Measurements from ENCODE around the gene DAPK2. TPM values are rescaled to one million over a fixed set of nuclear protein-coding genes. Genes with fewer than 3 reads are reported as not detected.

The DAPK2 gene
- total RNA-seq, 1 donor from 2014 or later, result 2.0 TPM

- Mint-ChIP-seq H3K9me3 (ENCODE audit: low read depth) (no peaks in the 10 kb centered on the region), H3K27ac (no peak overlapping the region), H3K4me1 (ENCODE audit: low read depth) (no peaks in the 10 kb centered on the region), H3K36me3 (ENCODE audit: insufficient read depth) (no peaks in the 10 kb centered on the region), H3K27me3 (no peaks in the 10 kb centered on the region), H3K4me3 (ENCODE audit: low read depth) (no peak overlapping the region)
- no peak for DNase-seq (ENCODE audit: low spot score, unreplicated experiment)
- no peak for TF ChIP-seq CTCF (IDR thresholded peaks at IDR 0.05; ENCODE audit: unreplicated experiment)
These were observed 64.5 kb downstream of the DAPK2 start for GRCh38 chr15:63981596-63982320.

DNA sequence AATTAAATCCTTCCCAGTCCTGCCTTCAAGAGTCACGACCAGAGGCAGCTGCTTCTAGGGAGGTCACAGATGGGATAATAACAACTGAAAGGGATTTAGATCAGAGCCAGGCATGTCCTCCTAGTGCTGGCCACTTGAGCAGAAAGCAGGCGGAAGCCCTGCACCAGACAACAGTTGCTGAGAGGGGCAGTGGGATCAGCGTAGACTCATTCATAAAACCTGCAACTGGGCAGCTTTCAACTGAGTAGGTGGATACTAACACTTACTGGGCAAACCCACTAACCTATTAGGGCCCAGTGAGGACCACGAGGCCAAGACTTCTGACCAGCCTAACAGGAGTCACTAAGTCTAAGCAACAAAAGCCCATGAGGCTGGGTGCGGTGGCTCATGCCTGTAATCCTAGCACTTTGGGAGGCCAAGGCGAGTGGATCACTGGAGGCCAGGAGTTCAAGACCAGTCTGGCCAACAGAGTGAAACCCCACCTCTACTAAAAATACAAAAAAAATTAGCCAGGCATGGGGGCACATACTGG lies 67.0 kb downstream of the DAPK2 start:
- no peak overlapping the region for H3K27ac Mint-ChIP-seq
- no peaks in the 10 kb centered on the region for H3K27me3 Mint-ChIP-seq
- TF ChIP-seq CTCF (IDR thresholded peaks at IDR 0.05; ENCODE audit: unreplicated experiment), result no peak
- H3K4me1 Mint-ChIP-seq (ENCODE audit: low read depth), result no peaks in the 10 kb centered on the region
- no peak overlapping the region for H3K4me3 Mint-ChIP-seq (ENCODE audit: low read depth)
- H3K36me3 Mint-ChIP-seq (ENCODE audit: insufficient read depth), result no peaks in the 10 kb centered on the region
- DNase-seq (ENCODE audit: low spot score, unreplicated experiment), result no peak
- no peaks in the 10 kb centered on the region for H3K9me3 Mint-ChIP-seq (ENCODE audit: low read depth)

GRCh38 chr15:63978511-63979261 lies 67.6 kb downstream of the DAPK2 start:
- no peak overlapping the region for H3K27ac Mint-ChIP-seq
- no peak overlapping the region for H3K4me3 Mint-ChIP-seq (ENCODE audit: low read depth)
- no peaks in the 10 kb centered on the region for H3K4me1 Mint-ChIP-seq (ENCODE audit: low read depth)
- DNase-seq (ENCODE audit: low spot score, unreplicated experiment), result no peak
- no peaks in the 10 kb centered on the region for H3K9me3 Mint-ChIP-seq (ENCODE audit: low read depth)
- no peaks in the 10 kb centered on the region for H3K27me3 Mint-ChIP-seq
- TF ChIP-seq CTCF (IDR thresholded peaks at IDR 0.05; ENCODE audit: unreplicated experiment), result no peak
- no peaks in the 10 kb centered on the region for H3K36me3 Mint-ChIP-seq (ENCODE audit: insufficient read depth)

GRCh38 chr15:63977119-63977518 lies 69.2 kb downstream of the DAPK2 start:
- Mint-ChIP-seq H3K4me1 (ENCODE audit: low read depth) (no peaks in the 10 kb centered on the region), H3K9me3 (ENCODE audit: low read depth) (no peaks in the 10 kb centered on the region)

More at GRCh38 chr15:63977119-63977518, 69.2 kb downstream of the DAPK2 start:
- no peak for TF ChIP-seq CTCF (IDR thresholded peaks at IDR 0.05; ENCODE audit: unreplicated experiment)
- Mint-ChIP-seq H3K27me3 (no peaks in the 10 kb centered on the region), H3K36me3 (ENCODE audit: insufficient read depth) (no peaks in the 10 kb centered on the region), H3K4me3 (ENCODE audit: low read depth) (no peak overlapping the region), H3K27ac (no peak overlapping the region)
- DNase-seq (ENCODE audit: low spot score, unreplicated experiment), result no peak

All from progenitor cell of endocrine pancreas (in vitro differentiated cells).